Fibroblast of lung (primary cell): ENCODE measurements around the gene AFTPH.

Experiments
- EZH2 ChIP-seq: IDR thresholded peaks from 2 replicates; pipeline ENCODE4 v1.5.1; 2012; ENCODE audit warnings: low read length, control low read depth, mild to moderate bottlenecking; ENCODE audit errors: missing control alignments
- TF ChIP-seq, protein P1 (sequence below), 2 donors: IDR thresholded peaks in 1 of 2; conservative IDR thresholded peaks in 1 of 2; 1 replicate in 1 of 2; 2 replicates in 1 of 2; pipeline ENCODE4 v1.5.1; 2011 to 2012; ENCODE audit warnings: low read length in 2 of 2, control low read depth in 1 of 2, inconsistent platforms in 1 of 2, low read depth in 1 of 2, mild to moderate bottlenecking in 1 of 2

GRCh38 chr2:64622443-64623241 is 98.5 kb downstream of the AFTPH start:
- TF ChIP-seq, protein P1, sequence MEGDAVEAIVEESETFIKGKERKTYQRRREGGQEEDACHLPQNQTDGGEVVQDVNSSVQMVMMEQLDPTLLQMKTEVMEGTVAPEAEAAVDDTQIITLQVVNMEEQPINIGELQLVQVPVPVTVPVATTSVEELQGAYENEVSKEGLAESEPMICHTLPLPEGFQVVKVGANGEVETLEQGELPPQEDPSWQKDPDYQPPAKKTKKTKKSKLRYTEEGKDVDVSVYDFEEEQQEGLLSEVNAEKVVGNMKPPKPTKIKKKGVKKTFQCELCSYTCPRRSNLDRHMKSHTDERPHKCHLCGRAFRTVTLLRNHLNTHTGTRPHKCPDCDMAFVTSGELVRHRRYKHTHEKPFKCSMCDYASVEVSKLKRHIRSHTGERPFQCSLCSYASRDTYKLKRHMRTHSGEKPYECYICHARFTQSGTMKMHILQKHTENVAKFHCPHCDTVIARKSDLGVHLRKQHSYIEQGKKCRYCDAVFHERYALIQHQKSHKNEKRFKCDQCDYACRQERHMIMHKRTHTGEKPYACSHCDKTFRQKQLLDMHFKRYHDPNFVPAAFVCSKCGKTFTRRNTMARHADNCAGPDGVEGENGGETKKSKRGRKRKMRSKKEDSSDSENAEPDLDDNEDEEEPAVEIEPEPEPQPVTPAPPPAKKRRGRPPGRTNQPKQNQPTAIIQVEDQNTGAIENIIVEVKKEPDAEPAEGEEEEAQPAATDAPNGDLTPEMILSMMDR (conservative IDR thresholded peaks at IDR 0.05 in 1 of 2, IDR thresholded peaks at IDR 0.05 in 1 of 2; ENCODE audit: low read depth in 1 of 2, low read length in 2 of 2) = peak; percentile 50 to 59
- no peak for TF ChIP-seq EZH2
